Inferior parietal cortex (tissue), 1 donor: ENCODE data around the gene OSTF1.

Source experiments
- DNase-seq: peaks from one replicate; pipeline ENCODE4 v3.0.0-alpha.2; 2016; ENCODE audit errors: extremely low spot score

OSTF1 gene

DNA sequence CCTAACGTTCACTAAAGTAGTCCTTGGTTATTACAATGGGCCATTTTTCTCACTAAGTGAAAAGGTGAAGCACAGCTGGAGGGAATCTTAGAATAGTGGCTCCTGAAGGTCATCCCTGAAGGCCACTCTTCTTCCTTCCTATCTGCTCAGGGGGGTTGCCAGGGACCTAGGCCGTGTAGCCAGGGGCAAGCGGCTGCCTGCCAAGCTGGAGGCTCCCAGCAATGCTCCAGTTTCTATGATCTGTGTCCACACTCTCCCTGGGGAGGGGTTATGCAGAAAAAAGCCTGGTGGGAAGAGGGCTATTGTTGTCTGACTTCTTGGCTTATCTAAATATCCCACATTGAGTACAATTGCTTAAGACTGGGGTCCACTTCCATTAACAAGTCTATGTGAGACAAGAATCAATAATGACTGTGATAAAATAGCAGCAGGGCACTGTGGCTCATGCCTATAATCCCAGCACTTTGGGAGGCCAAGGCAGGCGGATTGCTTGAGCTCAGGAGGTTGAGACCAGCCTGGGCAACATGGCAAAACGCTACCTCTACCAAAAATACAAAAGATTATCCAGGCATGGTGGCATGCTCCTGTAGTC, 4.1 kb upstream of the OSTF1 start:
- DNase-seq: no peak

DNA sequence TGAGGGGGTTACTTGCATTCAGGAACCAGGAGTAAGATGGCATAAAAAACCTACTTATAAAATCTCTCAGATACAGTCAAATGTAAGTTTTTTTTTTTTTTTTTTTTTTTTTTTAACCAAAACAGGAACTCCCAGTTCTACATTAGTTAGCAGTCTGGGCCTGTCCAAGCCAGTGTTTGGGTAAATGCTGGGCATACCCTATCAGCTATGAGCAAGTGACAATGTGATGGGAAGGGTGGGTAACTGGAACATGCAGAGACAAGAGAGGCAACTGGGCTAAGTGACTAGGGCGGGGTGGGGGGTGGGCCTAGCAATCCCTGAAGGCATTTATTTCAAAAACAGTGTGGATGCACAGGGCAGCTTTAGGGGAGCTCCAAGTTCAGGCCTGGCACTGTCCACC, 2.7 kb upstream of the OSTF1 start:
- no peak for DNase-seq

DNA sequence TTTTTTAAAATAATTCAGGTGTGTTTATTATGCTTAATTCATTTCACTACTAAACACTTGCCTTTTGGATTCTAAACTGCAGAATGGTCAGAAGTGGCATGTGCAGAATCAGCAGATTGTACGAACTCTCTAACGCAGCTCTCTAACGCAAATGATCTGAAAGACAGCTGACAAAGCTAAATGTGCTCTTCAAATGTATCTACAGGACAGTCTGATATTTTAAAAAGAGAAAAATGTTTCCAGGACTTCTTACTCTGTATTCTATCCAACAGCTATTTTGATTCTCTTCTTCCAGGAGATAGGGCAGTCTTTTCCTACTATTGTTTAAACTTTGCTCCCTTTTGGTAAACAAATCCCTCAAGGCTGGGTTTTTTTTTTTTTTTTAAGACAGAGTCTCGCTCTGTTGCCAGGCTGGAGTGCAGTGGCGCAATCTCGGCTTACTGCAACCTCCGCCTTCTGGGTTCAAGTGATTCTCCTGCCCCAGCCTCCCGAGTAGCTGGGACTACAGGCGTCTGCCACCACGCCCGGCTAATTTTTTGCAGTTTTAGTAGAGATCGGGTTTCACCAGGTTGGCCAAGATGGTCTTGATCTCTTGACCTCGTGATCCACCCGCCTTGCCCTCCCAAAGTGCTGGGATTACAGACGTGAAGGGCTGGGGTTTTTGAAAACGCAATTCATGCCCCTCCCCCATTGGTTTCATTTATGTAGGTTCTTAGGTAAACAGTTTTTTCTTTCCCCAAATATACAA, 1.6 kb upstream of the OSTF1 start:
- DNase-seq: no peak

DNA sequence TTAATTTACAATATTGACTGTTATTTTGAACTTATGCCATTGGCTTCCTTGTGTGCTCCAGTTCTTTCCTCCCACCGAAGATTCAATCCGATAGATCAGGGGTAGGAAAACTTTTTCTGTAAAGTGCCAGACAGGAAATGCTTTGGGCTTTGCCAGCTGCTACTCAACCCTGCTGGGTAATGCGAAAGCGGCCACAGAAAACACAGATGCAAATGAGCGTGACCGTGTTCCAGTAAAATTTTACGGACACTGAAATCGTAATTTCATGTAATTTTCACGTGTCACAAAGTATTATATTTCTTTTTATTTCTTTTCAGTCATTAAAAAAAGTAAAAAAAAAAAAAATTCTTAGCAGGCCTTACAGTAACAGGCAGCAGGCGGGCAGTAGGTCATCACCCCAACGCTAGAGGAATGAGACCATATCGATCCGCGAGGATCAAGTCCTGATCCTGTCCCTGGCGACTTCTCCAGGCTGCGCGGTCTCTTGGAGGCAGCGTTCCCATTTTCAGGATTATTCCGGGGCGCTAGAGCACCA, 958 bp upstream of the OSTF1 start:
- peak; percentile 52 for DNase-seq

DNA sequence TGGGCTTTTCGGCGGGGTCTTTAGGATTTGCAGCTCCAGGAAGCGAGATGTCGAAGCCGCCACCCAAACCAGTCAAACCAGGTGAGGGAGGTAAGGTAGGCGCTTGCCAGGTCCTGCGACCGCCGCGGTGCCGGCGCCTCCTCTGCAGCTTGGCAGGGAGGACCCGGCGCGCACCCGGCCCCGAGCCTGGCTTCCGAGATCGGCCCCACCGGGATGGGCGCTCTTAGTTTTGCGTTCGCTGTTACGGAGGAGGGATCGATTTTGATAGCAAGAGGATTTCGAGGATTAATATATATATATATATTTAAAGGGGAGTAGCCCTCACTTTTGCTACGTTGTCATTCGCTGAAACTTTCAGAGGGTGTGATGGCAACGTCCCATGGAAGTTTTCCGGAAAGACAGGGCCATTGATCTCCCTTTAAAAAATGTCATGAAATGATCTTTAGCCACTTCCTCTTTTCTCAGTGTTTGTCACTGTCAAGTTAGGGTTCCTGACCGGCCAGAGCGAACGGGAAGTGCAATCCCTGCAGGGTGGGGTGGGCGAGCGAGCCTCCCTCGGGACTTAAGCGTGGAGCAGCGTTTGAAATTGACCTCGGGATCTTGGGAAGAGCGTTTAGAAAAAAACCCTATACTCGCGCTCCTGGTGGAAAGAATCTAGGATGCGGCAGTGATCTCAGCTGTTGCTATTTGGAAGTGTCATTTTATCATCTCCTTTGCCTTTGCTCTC, 495 bp downstream of the OSTF1 start:
- no peak for DNase-seq

DNA sequence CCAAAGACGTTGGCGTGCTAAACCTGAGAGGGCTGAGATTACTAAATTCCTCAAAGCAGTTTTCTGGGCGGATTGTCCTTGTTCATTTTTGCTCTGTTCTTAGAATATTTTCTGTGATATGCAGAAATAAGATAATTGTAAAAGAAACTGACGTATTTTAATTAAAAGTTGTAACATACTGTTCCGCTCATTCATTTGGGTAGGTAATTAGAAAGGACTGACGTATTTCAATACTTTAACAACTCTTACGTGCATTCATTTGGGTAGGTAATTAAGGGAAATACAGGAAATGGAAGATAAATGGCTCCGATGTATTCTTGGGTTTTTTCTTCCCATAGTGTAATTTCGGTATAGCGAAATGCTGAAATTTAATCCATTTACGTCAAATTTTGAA, 1.1 kb downstream of the OSTF1 start:
- DNase-seq: no peak

DNA sequence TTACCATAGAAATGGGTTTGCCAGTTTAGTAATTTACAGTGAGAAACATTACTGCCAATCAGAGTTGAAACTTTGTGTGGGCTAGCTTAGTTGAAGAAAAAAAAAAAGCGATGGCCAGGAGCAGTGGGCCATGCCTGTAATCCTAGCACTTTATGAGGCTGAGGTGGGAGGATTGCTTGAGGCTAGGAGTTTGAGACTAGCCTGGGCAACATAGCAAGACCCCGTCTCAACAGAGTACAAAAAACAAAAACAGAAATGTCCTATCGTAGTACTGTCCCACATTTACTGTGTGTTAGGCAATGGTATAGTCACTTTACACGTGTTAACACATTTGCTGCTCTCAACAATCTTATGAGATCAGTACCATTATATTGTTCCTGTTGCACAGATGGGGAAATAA, 2.3 kb downstream of the OSTF1 start:
- no peak for DNase-seq

DNA sequence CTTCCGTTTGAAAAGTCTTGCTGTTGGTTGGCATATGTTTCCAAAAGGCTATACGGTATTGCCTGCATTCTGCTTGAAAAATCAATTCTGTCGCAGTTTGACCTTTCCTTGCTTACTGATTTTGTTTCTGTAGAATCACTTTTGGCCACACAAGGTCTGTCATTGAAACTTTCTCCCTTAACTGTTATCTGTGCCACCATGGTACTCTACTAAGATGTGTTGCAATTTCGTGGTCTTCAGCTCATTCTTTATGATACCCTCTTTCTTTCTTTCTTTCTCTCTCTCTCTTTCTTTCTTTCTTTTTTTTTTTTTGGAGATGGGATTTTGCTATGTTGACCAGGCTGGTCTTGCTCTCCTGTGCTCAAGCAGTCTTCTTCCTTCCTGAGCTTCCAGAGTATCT, 4.5 kb downstream of the OSTF1 start:
- no peak for DNase-seq

DNA sequence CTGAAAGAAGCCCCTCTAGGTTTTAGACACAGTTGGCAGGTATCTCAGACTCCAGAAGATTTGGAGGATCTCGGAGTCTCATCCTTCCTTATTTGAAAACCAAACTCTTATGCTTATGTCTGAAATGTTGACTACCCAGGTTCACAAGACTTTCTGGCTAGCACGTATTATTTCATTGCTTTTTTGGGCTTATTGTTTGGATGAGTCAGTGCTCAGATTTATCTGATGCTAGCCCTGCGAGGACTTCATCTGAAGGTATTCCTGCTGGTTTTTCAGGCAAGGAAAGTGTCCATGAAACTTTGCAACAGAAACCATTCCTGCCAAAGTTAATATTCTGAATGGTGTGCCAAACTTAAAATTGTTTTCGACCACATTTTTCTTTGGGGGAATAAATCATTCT, 8.5 kb downstream of the OSTF1 start:
- no peak for DNase-seq

DNA sequence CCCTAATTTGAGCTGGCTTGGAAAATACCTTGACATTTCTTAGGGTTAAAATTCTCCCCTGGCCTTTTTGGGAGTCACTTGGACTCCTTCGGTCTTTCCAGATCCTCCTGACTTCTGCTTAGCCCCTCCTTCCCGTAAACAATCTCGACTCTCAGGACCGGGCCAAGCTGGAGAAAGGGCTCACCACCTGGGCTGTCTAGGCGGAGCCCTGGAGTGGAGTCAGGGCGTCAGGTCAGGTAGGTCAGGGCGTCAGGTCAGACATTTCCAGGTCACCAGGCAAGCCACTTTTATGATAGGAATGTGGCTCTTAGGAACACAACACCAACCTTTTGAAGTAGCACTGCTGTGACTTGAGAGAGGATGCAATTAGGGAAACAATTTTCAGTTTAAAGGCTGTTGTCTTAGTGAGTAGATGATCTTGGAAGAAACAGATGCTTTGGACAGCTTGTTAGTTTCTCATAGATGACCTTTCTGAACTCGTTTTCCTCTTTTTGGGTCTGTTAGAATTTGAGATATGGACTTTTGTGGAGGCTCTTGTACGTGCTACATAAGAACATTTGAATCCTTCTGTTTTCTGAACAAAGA, 12.8 kb downstream of the OSTF1 start:
- DNase-seq: no peak

DNA sequence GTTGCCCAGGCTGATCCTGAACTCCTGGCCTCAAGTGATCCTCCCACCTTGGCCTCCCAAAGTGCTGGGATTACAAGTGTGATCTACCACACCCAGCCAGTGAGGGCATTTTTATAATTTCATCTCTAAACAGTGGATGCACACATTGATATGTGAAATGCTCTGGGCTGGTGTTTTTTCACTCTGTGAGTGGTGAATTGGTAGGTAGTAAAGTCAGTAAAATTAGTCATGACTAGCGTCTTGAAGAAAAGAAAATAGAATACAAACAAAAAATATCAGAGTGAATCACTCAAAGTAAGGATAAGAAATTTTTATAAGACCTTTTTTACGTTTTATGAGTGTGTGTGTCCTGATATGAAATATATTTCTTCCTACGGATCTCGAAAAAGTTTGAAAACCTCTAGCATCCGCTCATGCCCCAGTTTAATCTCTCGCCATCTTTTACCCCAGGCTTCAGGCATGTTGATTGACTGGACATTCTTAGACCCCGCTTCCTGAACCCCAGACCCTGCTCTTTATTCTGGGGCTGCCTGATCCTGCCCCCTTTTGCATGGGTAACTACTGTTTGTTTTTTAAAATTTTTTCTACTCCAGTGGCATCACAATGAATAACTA, 14.0 kb downstream of the OSTF1 start:
- DNase-seq: no peak

DNA sequence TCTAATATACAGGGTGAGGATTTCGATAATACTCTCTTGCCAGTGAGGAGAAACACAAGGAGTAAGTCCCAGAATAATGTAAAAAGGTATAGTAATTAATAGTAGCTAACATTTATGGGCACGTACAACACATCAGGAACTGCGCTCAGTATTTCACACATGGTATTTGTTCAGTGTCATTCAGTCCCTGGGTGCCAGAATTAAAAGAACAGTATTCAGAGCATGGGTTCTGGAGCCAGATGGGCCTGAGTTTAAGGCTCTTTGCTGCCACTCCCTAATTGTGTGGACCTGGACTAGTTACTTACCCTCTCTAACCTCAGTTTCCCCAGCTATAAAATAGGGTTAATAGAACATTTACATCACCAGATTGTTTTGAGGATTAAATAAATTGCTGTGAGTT, 16.3 kb downstream of the OSTF1 start:
- DNase-seq: no peak

DNA sequence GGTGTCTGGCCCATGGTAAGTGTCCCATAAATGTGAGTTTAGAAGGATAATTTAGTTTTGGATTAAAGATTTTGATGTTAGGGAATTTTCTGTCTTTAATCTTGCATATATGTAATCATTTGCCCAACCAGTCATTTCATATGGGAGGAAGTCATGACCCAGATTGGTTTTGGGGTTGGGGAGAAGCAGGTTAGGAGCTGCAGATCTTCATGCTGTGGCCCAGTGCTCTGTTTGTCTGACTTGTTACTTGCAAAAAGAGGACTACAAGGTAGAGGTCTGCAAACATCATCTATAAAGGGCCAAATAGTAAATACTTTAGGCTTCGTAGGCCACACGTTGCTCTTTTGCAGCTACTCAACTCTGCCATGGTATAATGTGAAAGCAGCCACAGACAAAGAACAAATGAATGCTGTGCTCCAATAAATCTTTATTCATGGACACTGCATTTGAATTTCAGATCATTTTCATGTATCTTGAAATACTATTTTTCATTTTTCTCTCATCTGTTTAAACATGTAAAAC, 16.8 kb downstream of the OSTF1 start:
- no peak for DNase-seq

DNA sequence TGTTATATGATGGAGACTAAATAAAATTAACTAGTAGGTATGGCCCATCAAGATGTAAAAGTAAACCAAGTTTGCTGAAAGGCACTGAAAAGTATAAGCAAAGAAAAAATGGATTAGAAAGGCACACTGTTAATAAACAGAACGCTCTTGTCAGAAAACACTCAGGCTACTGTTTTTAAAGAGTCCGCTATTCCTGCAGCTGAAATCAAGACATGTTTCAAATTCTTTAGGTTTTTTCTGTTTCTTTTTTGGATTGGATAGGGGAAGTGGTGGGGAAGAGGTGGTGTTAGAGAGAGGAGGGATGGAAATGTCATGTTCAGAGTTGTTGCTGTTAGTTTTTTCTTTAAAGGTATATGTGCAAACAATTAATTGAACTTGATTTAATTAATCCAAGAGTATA, 17.5 kb downstream of the OSTF1 start:
- no peak for DNase-seq

DNA sequence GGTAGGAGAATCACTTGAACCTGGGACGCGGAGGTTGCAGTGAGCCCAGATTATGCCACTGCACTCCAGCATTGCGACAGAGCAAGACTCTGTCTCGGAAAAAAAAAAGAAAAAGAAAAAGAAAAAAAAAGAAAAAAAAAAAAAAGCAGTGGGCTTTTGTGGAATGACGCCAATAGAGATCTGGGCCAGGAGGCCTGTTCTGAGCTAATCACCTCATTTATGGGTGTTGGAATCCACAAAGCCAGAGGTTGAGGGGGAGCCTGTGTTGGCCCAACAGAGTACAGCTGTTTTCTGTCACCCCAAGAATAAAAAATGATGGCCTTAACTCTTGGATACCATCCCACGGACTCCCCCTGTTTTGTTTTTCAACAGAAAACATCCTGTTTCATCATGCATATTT, 18.5 kb downstream of the OSTF1 start:
- DNase-seq: no peak

DNA sequence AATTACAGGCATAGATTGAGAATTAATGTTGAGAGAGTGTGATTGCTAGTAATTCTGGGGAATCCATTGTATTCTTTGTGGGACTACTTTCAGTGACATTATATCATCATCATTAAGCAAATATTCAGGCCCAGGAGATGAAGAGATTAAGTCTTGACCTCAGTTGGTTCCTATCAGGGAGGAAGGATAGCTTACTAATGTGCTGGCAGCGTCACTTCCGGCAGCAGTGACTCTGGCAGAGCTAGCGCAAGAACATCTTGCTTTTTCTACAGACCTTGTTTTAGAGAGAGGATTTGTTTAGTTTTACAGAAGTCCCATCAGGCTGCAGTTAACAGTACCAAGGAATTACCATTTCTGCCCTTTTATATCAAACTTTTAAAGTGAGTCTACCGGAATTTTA, 20.3 kb downstream of the OSTF1 start:
- no peak for DNase-seq

DNA sequence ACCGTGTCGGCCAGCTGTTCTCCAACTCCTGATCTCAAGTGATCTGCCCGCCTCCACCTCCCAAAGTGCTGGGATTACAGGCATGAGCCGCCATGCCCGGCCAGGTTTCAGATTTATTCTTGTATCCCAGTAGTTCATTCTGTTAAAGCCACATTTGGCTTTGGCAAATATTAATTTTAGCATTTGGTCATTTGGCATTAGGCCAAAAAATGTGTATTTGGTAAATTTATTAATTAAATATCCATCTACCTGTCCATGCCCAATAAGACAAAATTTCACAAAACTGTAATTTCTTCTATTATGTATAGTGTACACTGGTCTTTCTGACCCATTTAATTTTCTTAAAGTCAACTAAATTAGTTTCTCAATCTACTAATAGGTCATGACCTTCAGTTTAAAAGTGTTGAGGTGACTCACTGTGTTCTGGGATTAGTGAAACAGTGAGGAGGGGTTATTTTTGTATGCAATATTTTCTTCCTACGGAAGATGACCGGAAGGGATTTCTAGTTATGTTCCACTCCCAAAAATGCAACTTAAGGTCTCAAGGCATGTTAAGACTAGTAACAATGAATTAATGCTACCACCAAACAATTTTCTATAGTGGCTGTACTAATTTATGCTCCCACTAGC, 21.0 kb downstream of the OSTF1 start:
- no peak for DNase-seq

DNA sequence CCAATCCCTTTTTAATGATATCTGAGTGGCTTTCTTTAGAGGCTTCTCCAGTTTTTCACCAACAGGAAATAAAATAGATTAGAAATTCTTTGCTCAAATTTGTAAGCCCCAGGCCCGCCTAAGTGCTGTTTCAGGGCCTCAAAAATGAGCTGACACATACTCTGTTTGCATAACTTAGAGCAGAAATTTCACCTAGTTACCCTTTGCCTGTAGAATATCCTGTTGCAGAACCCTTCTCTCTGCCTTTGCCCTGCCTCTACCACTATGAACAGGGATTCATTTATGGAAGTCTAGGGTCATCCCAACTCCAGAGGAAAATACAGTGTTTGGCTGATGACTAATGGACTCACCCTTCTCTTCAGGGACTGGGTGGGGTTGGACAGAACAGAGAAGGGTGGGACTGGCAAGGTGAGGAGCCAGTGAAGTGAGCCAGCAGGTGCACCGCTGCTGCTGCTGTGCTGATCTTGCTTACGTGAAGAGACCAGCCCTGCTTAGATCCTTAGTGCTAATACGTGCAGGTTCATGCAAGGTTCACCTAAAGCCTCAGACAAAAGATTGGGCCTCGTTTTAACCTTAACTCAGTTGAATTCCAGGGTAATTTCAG, 22.8 kb downstream of the OSTF1 start:
- no peak for DNase-seq

DNA sequence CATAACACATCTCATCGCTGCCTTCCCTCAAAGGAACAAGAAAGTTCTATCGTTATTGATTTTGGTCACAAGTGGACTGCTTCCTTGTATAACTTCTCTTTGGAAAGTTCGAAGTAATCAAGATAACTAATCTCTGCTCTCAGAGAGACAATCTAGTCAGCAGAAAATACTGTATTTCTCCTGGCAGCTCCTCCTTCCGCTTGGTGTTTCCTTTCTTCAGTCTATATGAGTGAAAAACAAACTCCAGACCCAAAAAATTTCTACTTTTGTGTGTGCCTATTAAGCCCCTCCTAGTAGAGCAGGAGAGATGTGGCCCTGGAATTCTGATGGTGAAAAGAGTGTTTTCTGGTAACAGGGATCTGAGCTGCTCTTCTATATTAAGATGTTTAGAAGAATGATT, 24.5 kb downstream of the OSTF1 start:
- no peak for DNase-seq

DNA sequence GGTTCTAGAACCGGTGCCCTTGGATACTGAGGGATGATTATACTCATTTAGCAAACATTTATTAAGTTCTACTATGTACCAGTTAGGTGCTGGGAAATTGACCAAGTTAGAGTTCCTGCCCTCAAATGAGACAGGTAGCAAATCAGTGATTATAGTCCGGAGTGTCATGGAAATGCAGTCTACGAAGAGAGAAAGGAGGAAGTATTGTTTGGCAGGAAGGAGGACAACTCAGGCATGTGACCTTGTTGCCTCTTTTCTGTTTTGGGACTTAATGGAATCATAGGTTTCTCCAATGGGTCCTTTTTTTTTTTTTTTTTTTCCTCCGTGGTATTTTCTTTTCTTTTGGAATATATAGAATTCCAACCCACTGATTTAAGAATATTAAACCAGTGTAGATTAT, 28.0 kb downstream of the OSTF1 start:
- DNase-seq: no peak

DNA sequence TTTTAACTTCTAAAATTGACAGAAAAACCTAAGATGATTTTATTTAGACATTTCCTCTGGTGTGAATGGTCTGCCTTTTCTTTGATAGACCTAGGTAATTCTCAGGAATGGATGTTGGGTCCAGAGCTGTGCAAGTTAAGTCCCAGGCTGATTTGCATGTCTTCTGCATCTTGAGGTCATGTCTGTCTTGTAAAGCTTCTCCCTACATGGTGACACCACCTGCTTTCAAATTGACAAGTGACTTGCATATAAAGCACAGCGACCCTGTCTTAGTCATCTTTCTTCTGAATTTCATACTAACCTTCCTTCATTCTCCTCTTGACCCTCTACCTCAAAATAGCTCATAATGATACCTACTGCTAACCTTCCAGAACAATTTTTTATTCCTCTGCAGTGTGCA, 29.2 kb downstream of the OSTF1 start:
- DNase-seq: no peak
